HepG2 (cell line): ENCODE measurements around the gene LYZL1. TPM values are rescaled to one million over a fixed set of nuclear protein-coding genes. Genes with fewer than 3 reads are reported as not detected.

Experiments
- ATAC-seq: fragments of 200-7000 bp; cut with Tn5 transposase; 3 replicates; pipeline ENCODE4 v1.9.1; 2020; ENCODE audit warnings: mild to moderate bottlenecking, moderate library complexity
- BruUV-seq: library from RNA; stranded (reverse); fragments of 400-500 nt; replicated peaks from 2 replicates; lab custom pipeline; 2021; lab: Mats Ljungman, UMichigan
- CTCF ChIA-PET: fragments of 300-600 bp; formaldehyde crosslinking; extraction: SDS; loops from one replicate; lab custom pipeline; 2021; ENCODE audit warnings: low total read pairs, inconsistent platforms, low intra/inter-chr PET ratio; lab: Yijun Ruan, JAX
- POLR2A ChIA-PET: fragments of 350-600 bp; sonication (Branson Sonifier 250); formaldehyde crosslinking; loops from one replicate; lab custom pipeline; 2020; ENCODE audit warnings: antibody characterized with exemption, inconsistent platforms; lab: Yijun Ruan, JAX
- DNase-seq: peaks from one replicate; pipeline ENCODE4 v3.0.0-alpha.2; 2015; ENCODE audit warnings: low spot score
- FAIRE-seq: peaks from 3 replicates; lab custom pipeline; 2011; peaks lifted over from hg19 to GRCh38; lab: Jason Lieb, UNC
- H2AFZ ChIP-seq: one replicate; pipeline ENCODE4 v1.6.1; 2011; ENCODE audit warnings: low read length, inconsistent platforms
- H3K27ac ChIP-seq: fragments of 300-600 bp; 3 replicates; pipeline ENCODE4 v1.8.0; 2011; ENCODE audit warnings: mixed run types, mild to moderate bottlenecking, mixed read lengths, low read length, inconsistent platforms; ENCODE audit not compliant: insufficient read depth; ENCODE audit errors: extremely low read length
- H3K27me3 ChIP-seq, 2 experiments: fragments of 200-600 bp in 1 of 2; 2 replicates in 1 of 2; 3 replicates in 1 of 2; pipeline versions ENCODE4 v1.6.0 to v1.8.0; 2011; ENCODE audit warnings: low read length in 2 of 2, mild to moderate bottlenecking in 2 of 2, moderate library complexity in 2 of 2, inconsistent platforms in 1 of 2; ENCODE audit not compliant: insufficient read depth in 2 of 2, control insufficient read depth in 1 of 2
- H3K36me3 ChIP-seq, 2 experiments: fragments of 200-600 bp in 1 of 2; replicated peaks in 1 of 2; 2 replicates in 1 of 2; 3 replicates in 1 of 2; pipeline versions ENCODE4 v1.5.1 to v1.8.0; 2011; ENCODE audit warnings: low read length in 2 of 2, inconsistent platforms in 1 of 2; ENCODE audit not compliant: insufficient read depth in 2 of 2, control insufficient read depth in 1 of 2
- H3K4me1 ChIP-seq: 2 replicates; pipeline ENCODE4 v1.5.1; 2012; ENCODE audit warnings: low read length, inconsistent platforms; ENCODE audit not compliant: insufficient read depth
- H3K4me2 ChIP-seq: 2 replicates; pipeline ENCODE4 v1.6.0; 2011; ENCODE audit warnings: low read depth, low read length, inconsistent platforms
- H3K4me3 ChIP-seq, 3 experiments: fragments of 200-600 bp in 1 of 3; sonication (generic), shearing (Covaris generic) in 1 of 3; replicated peaks in 1 of 3; 2 replicates each; pipeline ENCODE4 v1.5.1; 2011 to 2016; ENCODE audit warnings: low read length in 3 of 3, inconsistent platforms in 2 of 3, low read depth in 2 of 3, mild to moderate bottlenecking in 2 of 3, control low read depth in 1 of 3, mixed read lengths in 1 of 3; ENCODE audit not compliant: insufficient read depth in 1 of 3
- H3K79me2 ChIP-seq: one replicate; pipeline ENCODE4 v1.6.1; 2011; ENCODE audit warnings: low read length, inconsistent platforms; ENCODE audit not compliant: insufficient read depth
- H3K9ac ChIP-seq: 2 replicates; pipeline ENCODE4 v1.6.0; 2011; ENCODE audit warnings: mild to moderate bottlenecking, low read depth, low read length, inconsistent platforms; ENCODE audit not compliant: insufficient read depth
- H3K9me3 ChIP-seq: 2 replicates; pipeline ENCODE4 v1.5.1; 2012; ENCODE audit warnings: mild to moderate bottlenecking, low read length
- H4K20me1 ChIP-seq: 2 replicates; pipeline ENCODE4 v1.6.0; 2011; ENCODE audit warnings: inconsistent platforms, mild to moderate bottlenecking, low read length, moderate library complexity; ENCODE audit not compliant: insufficient read depth
- ETV5 ChIP-seq: IDR thresholded peaks from 2 replicates; pipeline ENCODE4 v1.6.1; 2018; ENCODE audit warnings: missing biosample characterization, missing genetic modification reagents, inconsistent platforms, borderline replicate concordance
- EZH2 ChIP-seq: conservative IDR thresholded peaks from 2 replicates; pipeline ENCODE4 v1.6.1; 2012; ENCODE audit warnings: mild to moderate bottlenecking, low read depth, low read length, moderate library complexity
- GATAD1 ChIP-seq: IDR thresholded peaks from 2 replicates; pipeline ENCODE4 v1.6.1; 2016; ENCODE audit warnings: missing genetic modification reagents, missing compliant biosample characterization
- ZBTB33 ChIP-seq: sonication (generic); formaldehyde crosslinking; IDR thresholded peaks from 2 replicates; pipeline ENCODE4 v1.4.0; 2020; ENCODE audit warnings: missing genetic modification reagents
- ZNF292 ChIP-seq: sonication (generic); formaldehyde crosslinking; IDR thresholded peaks from 2 replicates; pipeline ENCODE4 v1.8.1; 2022; ENCODE audit warnings: mild to moderate bottlenecking, low read depth, missing genetic modification reagents, borderline replicate concordance
- ZNF530 ChIP-seq: sonication (generic); formaldehyde crosslinking; IDR thresholded peaks from 2 replicates; pipeline ENCODE4 v1.5.0; 2020; ENCODE audit warnings: low read depth, mild to moderate bottlenecking, missing genetic modification reagents
- ZZZ3 ChIP-seq: sonication (generic); formaldehyde crosslinking; IDR thresholded peaks from 2 replicates; pipeline ENCODE4 v1.4.0; 2020; ENCODE audit warnings: missing genetic modification reagents, mild to moderate bottlenecking, borderline replicate concordance
- WGBS: methylation state at CpG from one replicate; pipeline ENCODE4 v1.1.6; 2017; ENCODE audit warnings: low lambda C conversion rate; 5-methylcytosine and 5-hydroxymethylcytosine counted together
- in situ Hi-C: cut with HindIII; loops from 2 replicates; pipeline ENCODE4 v1.10.0; 2017; ENCODE audit warnings: low pct_unique_long_range_greater_than_20kb; ENCODE audit not compliant: extremely low pct_ligation_motif_present
- intact Hi-C: fragments of 100-400 bp; cut with micrococcal nuclease; formaldehyde crosslinking; loops from one replicate; pipeline ENCODE4 v1.10.0; 2022; ENCODE audit not compliant: unreplicated experiment
- polyA plus RNA-seq, 8 experiments: library from polyadenylated mRNA; depleted of rRNA in 3 of 8; stranded (reverse) in 7 of 8; unstranded in 1 of 8; fragments of >200 nt; fragmentation: Illumina TruSeq in 4 of 8; extraction: Trizol in 4 of 8; gene quantifications; 2 replicates each; pipeline versions ENCODE4 v1.2.1 to v1.2.3, GENCODE V29; 2011 to 2016; ENCODE audit warnings: low read depth in 4 of 8, missing spikeins in 1 of 8, mixed read lengths in 1 of 8; ENCODE audit not compliant: insufficient read depth in 1 of 8
- total RNA-seq, 5 experiments: library from RNA; depleted of rRNA; stranded (reverse); fragments of >200 nt; fragmentation: Illumina TruSeq; extraction: Trizol; gene quantifications; 2 replicates each; pipeline ENCODE4 v1.2.3, GENCODE V29; 2016; ENCODE audit warnings: low read depth in 1 of 5
- TF ChIP-seq, protein P1 (sequence below): sonication (generic); formaldehyde crosslinking; IDR thresholded peaks from 2 replicates; pipeline ENCODE4 v1.4.0; 2020; ENCODE audit warnings: mild to moderate bottlenecking, missing genetic modification reagents
- TF ChIP-seq, protein P2 (sequence below): sonication (generic); formaldehyde crosslinking; IDR thresholded peaks from 2 replicates; pipeline ENCODE4 v1.4.0; 2020; ENCODE audit warnings: missing genetic modification reagents

Gene LYZL1
- total and polyA plus RNA-seq, 2 of the 13 experiments (the other 11 are each of a cell fraction or from before 2014, with no cell fraction given) = not detected

GRCh38 chr10:29355411-29355991 lies 66.6 kb downstream of the LYZL1 start:
- CTCF ChIA-PET = no interaction called here
- FAIRE-seq = no peak
- intact Hi-C loops = loop anchor here (2.0 kb wide), 1 partner anchor 29 kb away; no protein-coding TSS in a partner anchor

More at GRCh38 chr10:29355411-29355991, 66.6 kb downstream of the LYZL1 start:
- ATAC-seq = no peak
- Histone ChIP-seq H3K9me3 (no peaks in the 10 kb centered on the region), H3K4me1 (peaks cover 89% of the 10 kb centered on the region), H3K36me3 (no peaks in the 10 kb centered on the region), H3K4me3 (no peak overlapping the region), H2AFZ (no peak overlapping the region)
- 69% methylated on average over 6 of the region's 6 CpGs for WGBS
- no TSS peak for BruUV-seq
- POLR2A ChIA-PET = interaction anchor here (0.9 to 1.2 kb wide), 3 partner anchors 15 to 36 kb away, joined by 3 read pairs; no protein-coding TSS in a partner anchor
- peak; percentile 22; the same call in 1 of the 2 replicates for TF ChIP-seq ETV5 (CRISPR knock-in tag)
- TF ChIP-seq ZBTB33 (CRISPR knock-in tag) = peak; percentile 40; the same call in 1 of the 2 replicates
- TF ChIP-seq, protein P1, sequence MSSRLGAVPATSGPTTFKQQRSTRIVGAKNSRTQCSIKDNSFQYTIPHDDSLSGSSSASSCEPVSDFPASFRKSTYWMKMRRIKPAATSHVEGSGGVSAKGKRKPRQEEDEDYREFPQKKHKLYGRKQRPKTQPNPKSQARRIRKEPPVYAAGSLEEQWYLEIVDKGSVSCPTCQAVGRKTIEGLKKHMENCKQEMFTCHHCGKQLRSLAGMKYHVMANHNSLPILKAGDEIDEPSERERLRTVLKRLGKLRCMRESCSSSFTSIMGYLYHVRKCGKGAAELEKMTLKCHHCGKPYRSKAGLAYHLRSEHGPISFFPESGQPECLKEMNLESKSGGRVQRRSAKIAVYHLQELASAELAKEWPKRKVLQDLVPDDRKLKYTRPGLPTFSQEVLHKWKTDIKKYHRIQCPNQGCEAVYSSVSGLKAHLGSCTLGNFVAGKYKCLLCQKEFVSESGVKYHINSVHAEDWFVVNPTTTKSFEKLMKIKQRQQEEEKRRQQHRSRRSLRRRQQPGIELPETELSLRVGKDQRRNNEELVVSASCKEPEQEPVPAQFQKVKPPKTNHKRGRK = no peak
- no peak for TF ChIP-seq EZH2
- no peak for TF ChIP-seq GATAD1 (CRISPR knock-in tag)
- no peak for TF ChIP-seq ZZZ3
- TF ChIP-seq, protein P2, sequence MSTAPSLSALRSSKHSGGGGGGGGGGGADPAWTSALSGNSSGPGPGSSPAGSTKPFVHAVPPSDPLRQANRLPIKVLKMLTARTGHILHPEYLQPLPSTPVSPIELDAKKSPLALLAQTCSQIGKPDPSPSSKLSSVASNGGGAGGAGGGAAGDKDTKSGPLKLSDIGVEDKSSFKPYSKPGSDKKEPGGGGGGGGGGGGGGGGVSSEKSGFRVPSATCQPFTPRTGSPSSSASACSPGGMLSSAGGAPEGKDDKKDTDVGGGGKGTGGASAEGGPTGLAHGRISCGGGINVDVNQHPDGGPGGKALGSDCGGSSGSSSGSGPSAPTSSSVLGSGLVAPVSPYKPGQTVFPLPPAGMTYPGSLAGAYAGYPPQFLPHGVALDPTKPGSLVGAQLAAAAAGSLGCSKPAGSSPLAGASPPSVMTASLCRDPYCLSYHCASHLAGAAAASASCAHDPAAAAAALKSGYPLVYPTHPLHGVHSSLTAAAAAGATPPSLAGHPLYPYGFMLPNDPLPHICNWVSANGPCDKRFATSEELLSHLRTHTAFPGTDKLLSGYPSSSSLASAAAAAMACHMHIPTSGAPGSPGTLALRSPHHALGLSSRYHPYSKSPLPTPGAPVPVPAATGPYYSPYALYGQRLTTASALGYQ (CRISPR knock-in tag) = no peak
- TF ChIP-seq ZNF292 (CRISPR knock-in tag) = no peak
- TF ChIP-seq ZNF530 (CRISPR knock-in tag) = no peak
- TF ChIP-seq, all 625 proteins: peak for 2
- Histone ChIP-seq H4K20me1 (no peaks in the 10 kb centered on the region), H3K79me2 (no peaks in the 10 kb centered on the region), H3K4me2 (no peak overlapping the region), H3K9ac (no peak overlapping the region), H3K27ac (no peak overlapping the region), H3K27me3 (no peaks in the 10 kb centered on the region)
- DNase-seq = peak; percentile 53
- in situ Hi-C loops = no loop called here
